ENCODE measurements around the gene PEBP1.

- no peak for TF ChIP-seq CTCF (IDR thresholded peaks at IDR 0.05)
- no peak for TF ChIP-seq POLR2A (IDR thresholded peaks at IDR 0.05)
Observed at GRCh38 chr12:118183155-118183554, 47.2 kb downstream of the PEBP1 start.
